MM.1S (cell line): ENCODE measurements around the gene PTPRN2.

ENCODE experiments used
- DNase-seq: peaks from one replicate; pipeline ENCODE4 v3.0.0-alpha.2; 2015
- H2AFZ ChIP-seq: fragments of 300-600 bp; sonication (generic); 2 replicates; pipeline ENCODE4 v1.6.0; 2016; ENCODE audit warnings: antibody characterized with exemption, low read length
- H3F3A ChIP-seq: fragments of 300-600 bp; sonication (generic); 2 replicates; pipeline ENCODE4 v1.6.1; 2016; ENCODE audit warnings: mild to moderate bottlenecking, antibody characterized with exemption, low read length, moderate library complexity, mixed read lengths; ENCODE audit not compliant: insufficient read depth
- H3K27ac ChIP-seq: fragments of 300-600 bp; sonication (generic); 2 replicates; pipeline ENCODE4 v1.5.1; 2016; ENCODE audit warnings: mild to moderate bottlenecking, low read length
- H3K27me3 ChIP-seq: fragments of 300-600 bp; sonication (generic); replicated peaks from 2 replicates; pipeline ENCODE4 v1.6.0; 2016; ENCODE audit warnings: low read length; ENCODE audit not compliant: insufficient read depth
- H3K36me3 ChIP-seq: fragments of 300-600 bp; sonication (generic); replicated peaks from 2 replicates; pipeline ENCODE4 v1.6.1; 2016; ENCODE audit warnings: mild to moderate bottlenecking, low read length, mixed read lengths; ENCODE audit not compliant: insufficient read depth
- H3K4me1 ChIP-seq: fragments of 300-600 bp; sonication (generic); 2 replicates; pipeline ENCODE4 v1.6.1; 2016; ENCODE audit warnings: low read length, mixed read lengths
- H3K4me2 ChIP-seq: fragments of 300-600 bp; sonication (generic); 2 replicates; pipeline ENCODE4 v1.6.0; 2016; ENCODE audit warnings: low read depth, low read length
- H3K4me3 ChIP-seq: fragments of 300-600 bp; sonication (generic); 2 replicates; pipeline ENCODE4 v1.5.1; 2016; ENCODE audit warnings: low read length, mixed read lengths
- H3K79me2 ChIP-seq: fragments of 300-600 bp; sonication (generic); 2 replicates; pipeline ENCODE4 v1.6.1; 2016; ENCODE audit warnings: mixed run types, low read length, mixed read lengths
- H3K9ac ChIP-seq: fragments of 300-600 bp; sonication (generic); 2 replicates; pipeline ENCODE4 v1.6.1; 2016; ENCODE audit warnings: low read length, mixed read lengths
- H3K9me2 ChIP-seq: fragments of 300-600 bp; sonication (generic); replicated peaks from 2 replicates; pipeline ENCODE4 v1.6.1; 2016; ENCODE audit warnings: mild to moderate bottlenecking, low read length, mixed read lengths; ENCODE audit not compliant: insufficient read depth
- H3K9me3 ChIP-seq: fragments of 300-600 bp; sonication (generic); replicated peaks from 2 replicates; pipeline ENCODE4 v1.6.1; 2016; ENCODE audit warnings: mild to moderate bottlenecking, low read length, mixed read lengths; ENCODE audit not compliant: insufficient read depth
- H4K20me1 ChIP-seq: fragments of 300-600 bp; sonication (generic); 2 replicates; pipeline ENCODE4 v1.6.1; 2016; ENCODE audit warnings: mild to moderate bottlenecking, low read length, moderate library complexity, mixed read lengths; ENCODE audit not compliant: insufficient read depth
- CTCF ChIP-seq: fragments of 300-600 bp; sonication (generic); IDR thresholded peaks from 2 replicates; pipeline ENCODE4 v1.5.1; 2016; ENCODE audit warnings: antibody characterized with exemption, low read length, mixed read lengths
- EZH2 ChIP-seq: fragments of 300-600 bp; sonication (generic); optimal IDR thresholded peaks from 2 replicates; pipeline ENCODE3; 2017; ENCODE audit warnings: low read depth, mild to moderate bottlenecking, antibody characterized with exemption, low read length, mixed read lengths
- EZH2phosphoT487 ChIP-seq: fragments of 300-600 bp; sonication (generic); IDR thresholded peaks from 2 replicates; pipeline ENCODE4 v1.6.1; 2018; ENCODE audit warnings: antibody characterized with exemption, low read length

The PTPRN2 gene

GRCh38 chr7:157730614-157731013, 857.0 kb downstream of the PTPRN2 start:
- Histone ChIP-seq H3K36me3 (no peaks in the 10 kb centered on the region), H3F3A (no peaks in the 10 kb centered on the region), H3K4me2 (no peak overlapping the region), H3K27ac (no peak overlapping the region), H3K9me3 (no peaks in the 10 kb centered on the region), H4K20me1 (no peaks in the 10 kb centered on the region), H3K79me2 (no peaks in the 10 kb centered on the region), H2AFZ (no peak overlapping the region), H3K4me3 (no peak overlapping the region), H3K9ac (no peak overlapping the region), H3K27me3 (peaks cover 46% of the 10 kb centered on the region), H3K4me1 (no peaks in the 10 kb centered on the region), H3K9me2 (no peaks in the 10 kb centered on the region)
- no peak for TF ChIP-seq EZH2
- no peak for TF ChIP-seq EZH2phosphoT487
- TF ChIP-seq CTCF = no peak
- DNase-seq = no peak

- no peak for DNase-seq
- H3K27ac ChIP-seq = no peak overlapping the region
- H3K9ac ChIP-seq = no peak overlapping the region
- no peak overlapping the region for H3K4me3 ChIP-seq
- peaks cover 41% of the 10 kb centered on the region for H3K27me3 ChIP-seq
- H3F3A ChIP-seq = no peaks in the 10 kb centered on the region
- H3K36me3 ChIP-seq = no peaks in the 10 kb centered on the region
- H2AFZ ChIP-seq = no peak overlapping the region
- no peaks in the 10 kb centered on the region for H3K79me2 ChIP-seq
- TF ChIP-seq CTCF (no peak), EZH2 (no peak), EZH2phosphoT487 (no peak)
- no peaks in the 10 kb centered on the region for H3K9me3 ChIP-seq
- no peak overlapping the region for H3K4me2 ChIP-seq
- no peaks in the 10 kb centered on the region for H4K20me1 ChIP-seq
- no peaks in the 10 kb centered on the region for H3K4me1 ChIP-seq
- H3K9me2 ChIP-seq = no peaks in the 10 kb centered on the region
These were observed 858.1 kb downstream of the PTPRN2 start for GRCh38 chr7:157729566-157729965.

- H3K9ac ChIP-seq = no peak overlapping the region
- no peak for DNase-seq
- no peak overlapping the region for H2AFZ ChIP-seq
- no peaks in the 10 kb centered on the region for H3K9me3 ChIP-seq
- H3K4me1 ChIP-seq = no peaks in the 10 kb centered on the region
- H3K9me2 ChIP-seq = no peaks in the 10 kb centered on the region
- TF ChIP-seq EZH2 (no peak), EZH2phosphoT487 (no peak), CTCF (no peak)
- no peaks in the 10 kb centered on the region for H4K20me1 ChIP-seq
- H3K36me3 ChIP-seq = no peaks in the 10 kb centered on the region
- H3K4me2 ChIP-seq = no peak overlapping the region
- H3F3A ChIP-seq = no peaks in the 10 kb centered on the region
- H3K4me3 ChIP-seq = no peak overlapping the region
- no peaks in the 10 kb centered on the region for H3K79me2 ChIP-seq
- peaks cover 55% of the 10 kb centered on the region for H3K27me3 ChIP-seq
- H3K27ac ChIP-seq = no peak overlapping the region
These were observed 859.5 kb downstream of the PTPRN2 start for GRCh38 chr7:157727964-157728615.
